ENCODE results near the gene ZNF672. TPM values are rescaled to one million over a fixed set of nuclear protein-coding genes. Genes with fewer than 3 reads are reported as not detected.

Gene ZNF672
- total and polyA plus RNA-seq, 2 of the 13 experiments (the other 11 are each of a cell fraction or from before 2014, with no cell fraction given), result 17.2 to 22.9 TPM

GRCh38 chr1:248807067-248807737 is 30.8 kb upstream of the ZNF672 start (continued):
- TF ChIP-seq GABPB1 (CRISPR knock-in tag; IDR thresholded peaks at IDR 0.05) (no peak), ZFP90 (CRISPR knock-in tag; IDR thresholded peaks at IDR 0.05; ENCODE audit: borderline replicate concordance) (no peak), HINFP (CRISPR knock-in tag; IDR thresholded peaks at IDR 0.05; ENCODE audit: low read depth) (no peak), TRIM22 (IDR thresholded peaks at IDR 0.05) (no peak), ZNF724P (CRISPR knock-in tag; IDR thresholded peaks at IDR 0.05; ENCODE audit: borderline replicate concordance) (no peak), ZNF788 (CRISPR knock-in tag; IDR thresholded peaks at IDR 0.05; ENCODE audit: borderline replicate concordance) (no peak), HCFC1 (IDR thresholded peaks at IDR 0.05; ENCODE audit: low read depth, low read length) (no peak), MYC (CRISPR knock-in tag; IDR thresholded peaks at IDR 0.05; ENCODE audit: borderline replicate concordance) (no peak), PRDM15 (CRISPR knock-in tag; IDR thresholded peaks at IDR 0.05) (no peak)
- TF ChIP-seq, protein P1, sequence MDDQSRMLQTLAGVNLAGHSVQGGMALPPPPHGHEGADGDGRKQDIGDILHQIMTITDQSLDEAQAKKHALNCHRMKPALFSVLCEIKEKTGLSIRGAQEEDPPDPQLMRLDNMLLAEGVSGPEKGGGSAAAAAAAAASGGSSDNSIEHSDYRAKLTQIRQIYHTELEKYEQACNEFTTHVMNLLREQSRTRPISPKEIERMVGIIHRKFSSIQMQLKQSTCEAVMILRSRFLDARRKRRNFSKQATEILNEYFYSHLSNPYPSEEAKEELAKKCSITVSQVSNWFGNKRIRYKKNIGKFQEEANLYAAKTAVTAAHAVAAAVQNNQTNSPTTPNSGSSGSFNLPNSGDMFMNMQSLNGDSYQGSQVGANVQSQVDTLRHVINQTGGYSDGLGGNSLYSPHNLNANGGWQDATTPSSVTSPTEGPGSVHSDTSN (CRISPR knock-in tag; IDR thresholded peaks at IDR 0.05; ENCODE audit: borderline replicate concordance), result no peak
- TF ChIP-seq, protein P2, sequence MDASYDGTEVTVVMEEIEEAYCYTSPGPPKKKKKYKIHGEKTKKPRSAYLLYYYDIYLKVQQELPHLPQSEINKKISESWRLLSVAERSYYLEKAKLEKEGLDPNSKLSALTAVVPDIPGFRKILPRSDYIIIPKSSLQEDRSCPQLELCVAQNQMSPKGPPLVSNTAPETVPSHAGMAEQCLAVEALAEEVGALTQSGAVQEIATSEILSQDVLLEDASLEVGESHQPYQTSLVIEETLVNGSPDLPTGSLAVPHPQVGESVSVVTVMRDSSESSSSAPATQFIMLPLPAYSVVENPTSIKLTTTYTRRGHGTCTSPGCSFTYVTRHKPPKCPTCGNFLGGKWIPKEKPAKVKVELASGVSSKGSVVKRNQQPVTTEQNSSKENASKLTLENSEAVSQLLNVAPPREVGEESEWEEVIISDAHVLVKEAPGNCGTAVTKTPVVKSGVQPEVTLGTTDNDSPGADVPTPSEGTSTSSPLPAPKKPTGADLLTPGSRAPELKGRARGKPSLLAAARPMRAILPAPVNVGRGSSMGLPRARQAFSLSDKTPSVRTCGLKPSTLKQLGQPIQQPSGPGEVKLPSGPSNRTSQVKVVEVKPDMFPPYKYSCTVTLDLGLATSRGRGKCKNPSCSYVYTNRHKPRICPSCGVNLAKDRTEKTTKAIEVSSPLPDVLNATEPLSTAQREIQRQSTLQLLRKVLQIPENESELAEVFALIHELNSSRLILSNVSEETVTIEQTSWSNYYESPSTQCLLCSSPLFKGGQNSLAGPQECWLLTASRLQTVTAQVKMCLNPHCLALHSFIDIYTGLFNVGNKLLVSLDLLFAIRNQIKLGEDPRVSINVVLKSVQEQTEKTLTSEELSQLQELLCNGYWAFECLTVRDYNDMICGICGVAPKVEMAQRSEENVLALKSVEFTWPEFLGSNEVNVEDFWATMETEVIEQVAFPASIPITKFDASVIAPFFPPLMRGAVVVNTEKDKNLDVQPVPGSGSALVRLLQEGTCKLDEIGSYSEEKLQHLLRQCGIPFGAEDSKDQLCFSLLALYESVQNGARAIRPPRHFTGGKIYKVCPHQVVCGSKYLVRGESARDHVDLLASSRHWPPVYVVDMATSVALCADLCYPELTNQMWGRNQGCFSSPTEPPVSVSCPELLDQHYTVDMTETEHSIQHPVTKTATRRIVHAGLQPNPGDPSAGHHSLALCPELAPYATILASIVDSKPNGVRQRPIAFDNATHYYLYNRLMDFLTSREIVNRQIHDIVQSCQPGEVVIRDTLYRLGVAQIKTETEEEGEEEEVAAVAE (CRISPR knock-in tag; IDR thresholded peaks at IDR 0.05; ENCODE audit: borderline replicate concordance), result no peak
- TF ChIP-seq, protein P3, sequence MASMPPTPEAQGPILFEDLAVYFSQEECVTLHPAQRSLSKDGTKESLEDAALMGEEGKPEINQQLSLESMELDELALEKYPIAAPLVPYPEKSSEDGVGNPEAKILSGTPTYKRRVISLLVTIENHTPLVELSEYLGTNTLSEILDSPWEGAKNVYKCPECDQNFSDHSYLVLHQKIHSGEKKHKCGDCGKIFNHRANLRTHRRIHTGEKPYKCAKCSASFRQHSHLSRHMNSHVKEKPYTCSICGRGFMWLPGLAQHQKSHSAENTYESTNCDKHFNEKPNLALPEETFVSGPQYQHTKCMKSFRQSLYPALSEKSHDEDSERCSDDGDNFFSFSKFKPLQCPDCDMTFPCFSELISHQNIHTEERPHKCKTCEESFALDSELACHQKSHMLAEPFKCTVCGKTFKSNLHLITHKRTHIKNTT (CRISPR knock-in tag; IDR thresholded peaks at IDR 0.05), result no peak
- TF ChIP-seq, protein P4, sequence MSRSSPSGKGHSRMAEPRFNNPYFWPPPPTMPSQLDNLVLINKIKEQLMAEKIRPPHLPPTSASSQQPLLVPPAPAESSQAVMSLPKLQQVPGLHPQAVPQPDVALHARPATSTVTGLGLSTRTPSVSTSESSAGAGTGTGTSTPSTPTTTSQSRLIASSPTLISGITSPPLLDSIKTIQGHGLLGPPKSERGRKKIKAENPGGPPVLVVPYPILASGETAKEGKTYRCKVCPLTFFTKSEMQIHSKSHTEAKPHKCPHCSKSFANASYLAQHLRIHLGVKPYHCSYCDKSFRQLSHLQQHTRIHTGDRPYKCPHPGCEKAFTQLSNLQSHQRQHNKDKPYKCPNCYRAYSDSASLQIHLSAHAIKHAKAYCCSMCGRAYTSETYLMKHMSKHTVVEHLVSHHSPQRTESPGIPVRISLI (CRISPR knock-in tag; IDR thresholded peaks at IDR 0.05; ENCODE audit: borderline replicate concordance), result 0 out of 2 replicates have a peak, but pooled peaks have one; percentile 14

All from HepG2 (cell line).